Measurements from ENCODE around the gene PRAF2. TPM values are rescaled to one million over a fixed set of nuclear protein-coding genes. Genes with fewer than 3 reads are reported as not detected.

PRAF2 gene
- total and polyA plus RNA-seq, 2 of the 13 experiments (the other 11 are each of a cell fraction or from before 2014, with no cell fraction given), result 0.33 to 2.6 TPM

GRCh38 chrX:49043987-49044281, 29.9 kb downstream of the PRAF2 start (continued):
- TF ChIP-seq ARID4A (CRISPR knock-in tag; IDR thresholded peaks at IDR 0.05; ENCODE audit: borderline replicate concordance) (peak; percentile 9; the same call in 1 of the 2 replicates), TFE3 (CRISPR knock-in tag; IDR thresholded peaks at IDR 0.05) (no peak), ZNF687 (CRISPR knock-in tag; IDR thresholded peaks at IDR 0.05) (peak; percentile 6; the same call in 1 of the 2 replicates), IKZF5 (CRISPR knock-in tag; IDR thresholded peaks at IDR 0.05) (peak; percentile 28; the same call in 1 of the 2 replicates), HDAC2 (CRISPR knock-in tag; IDR thresholded peaks at IDR 0.05) (peak; percentile 13), UBTF (CRISPR knock-in tag; IDR thresholded peaks at IDR 0.05) (no peak), TFAP4 (IDR thresholded peaks at IDR 0.05; ENCODE audit: borderline replicate concordance, low read depth) (peak; percentile 81)
